NCI-H2107 (cell line): ENCODE data around the gene ARHGAP40.
A peak's percentile ranks its signal among the peaks of the same experiment; 100 is the strongest.

Experiments
- DNase-seq: peaks from one replicate; lab custom pipeline; 2025; lab: John Stamatoyannopoulos, UW

The ARHGAP40 gene

GRCh38 chr20:38650010-38650409 lies 48.4 kb downstream of the ARHGAP40 start:
- DNase-seq = no peak

DNA sequence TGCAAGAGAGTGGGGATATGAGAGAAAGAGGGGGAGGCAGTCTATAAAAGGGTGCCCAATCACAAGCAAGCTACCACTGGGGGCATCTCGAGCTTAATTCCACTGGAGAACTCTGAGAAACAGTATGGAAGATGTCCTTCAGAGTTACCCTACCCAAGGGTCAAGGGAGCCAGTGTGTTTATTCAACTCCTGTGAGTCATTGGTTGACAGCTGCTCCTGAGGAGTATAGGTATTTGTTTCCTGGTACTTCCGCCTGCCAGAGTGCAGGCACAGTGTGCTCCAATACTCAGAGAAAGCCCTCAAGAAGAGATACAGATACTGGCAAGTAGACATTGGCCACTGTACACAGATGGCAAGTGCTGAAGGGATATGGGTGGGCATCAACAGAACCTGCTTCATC lies 49.5 kb downstream of the ARHGAP40 start:
- no peak for DNase-seq

DNA sequence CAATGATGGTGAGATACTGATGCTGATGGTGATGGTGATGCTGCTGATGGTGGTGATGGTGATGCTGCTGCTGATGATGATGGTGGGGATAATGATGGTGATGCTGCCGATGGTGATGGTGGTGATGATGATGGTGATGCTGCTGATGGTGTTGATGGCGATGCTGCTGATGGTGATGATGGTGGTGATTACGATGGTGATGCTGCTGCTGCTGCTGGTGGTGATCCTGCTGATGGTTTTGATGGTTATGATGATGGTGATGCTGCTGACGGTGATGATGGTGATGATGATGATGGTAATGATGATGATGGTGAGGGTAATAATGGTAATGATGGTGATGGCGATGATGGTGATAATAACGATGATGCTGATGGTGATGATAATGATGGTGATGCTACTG lies 50.0 kb downstream of the ARHGAP40 start:
- no peak for DNase-seq

- DNase-seq = no peak
Observed at GRCh38 chr20:38652995-38653394, 51.4 kb downstream of the ARHGAP40 start.

DNA sequence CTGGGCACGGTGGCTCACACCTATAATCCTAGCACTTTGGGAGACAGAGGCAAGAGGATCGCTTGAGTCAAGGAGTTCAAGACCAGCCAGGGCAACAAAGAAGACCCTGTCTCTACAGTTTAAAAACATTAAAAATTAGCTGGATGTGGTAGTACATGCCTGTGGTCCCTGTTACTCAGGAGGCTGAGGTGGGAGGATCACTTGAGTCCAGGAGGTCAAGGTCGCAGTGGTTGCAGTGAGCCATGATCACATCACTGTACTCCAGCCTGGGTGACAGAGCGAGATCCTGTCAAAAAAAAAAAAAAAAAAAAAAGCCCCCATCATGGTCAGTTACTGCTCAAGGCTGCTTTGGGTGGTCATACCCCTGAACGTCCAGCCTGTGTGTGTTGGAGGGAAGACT lies 55.8 kb downstream of the ARHGAP40 start:
- no peak for DNase-seq

GRCh38 chr20:38658879-38659596 lies 57.4 kb downstream of the ARHGAP40 start:
- peak; percentile 14 for DNase-seq

DNA sequence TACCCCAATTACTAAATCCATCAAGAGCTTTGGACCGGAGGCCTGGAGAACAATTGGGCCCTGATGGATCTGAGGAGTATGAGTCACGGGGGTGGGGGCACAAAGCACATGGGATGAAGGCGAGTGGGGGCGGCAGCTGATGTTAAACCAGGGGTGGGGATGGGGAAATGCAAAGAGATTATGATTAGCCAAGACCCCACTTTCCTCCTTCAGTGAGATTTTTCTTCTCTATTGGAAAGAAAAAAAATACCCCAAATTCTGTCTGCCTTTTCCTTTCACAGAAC lies 57.9 kb downstream of the ARHGAP40 start:
- no peak for DNase-seq

- DNase-seq = no peak
Observed at GRCh38 chr20:38660429-38660828, 58.8 kb downstream of the ARHGAP40 start.

- DNase-seq = no peak
Observed at GRCh38 chr20:38663660-38664059, 62.1 kb downstream of the ARHGAP40 start.

GRCh38 chr20:38664284-38664683 lies 62.7 kb downstream of the ARHGAP40 start:
- DNase-seq = no peak

DNA sequence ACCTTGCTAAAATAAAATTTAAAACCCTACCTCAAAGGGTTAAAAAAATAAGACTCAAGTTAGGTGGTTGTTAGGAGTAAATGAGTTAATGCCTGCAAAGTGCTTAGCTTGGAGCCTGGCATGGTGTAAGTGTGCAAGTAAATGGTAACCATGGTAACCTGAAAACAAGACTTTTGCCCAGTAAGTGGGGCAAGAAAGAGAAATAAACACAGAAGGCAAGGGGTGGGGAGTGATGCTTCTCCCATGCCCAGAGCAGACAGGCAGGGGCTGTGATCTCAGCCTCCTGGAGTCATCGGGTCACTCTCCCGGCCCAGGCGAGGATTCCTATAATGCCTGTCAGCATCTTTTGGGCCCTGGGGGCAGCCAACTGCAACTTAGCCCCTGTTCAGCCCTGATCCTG lies 63.5 kb downstream of the ARHGAP40 start:
- no peak for DNase-seq

- no peak for DNase-seq
Observed at GRCh38 chr20:38665506-38666285, 64.1 kb downstream of the ARHGAP40 start.

- no peak for DNase-seq
Observed at GRCh38 chr20:38667417-38667956, 65.9 kb downstream of the ARHGAP40 start.

DNA sequence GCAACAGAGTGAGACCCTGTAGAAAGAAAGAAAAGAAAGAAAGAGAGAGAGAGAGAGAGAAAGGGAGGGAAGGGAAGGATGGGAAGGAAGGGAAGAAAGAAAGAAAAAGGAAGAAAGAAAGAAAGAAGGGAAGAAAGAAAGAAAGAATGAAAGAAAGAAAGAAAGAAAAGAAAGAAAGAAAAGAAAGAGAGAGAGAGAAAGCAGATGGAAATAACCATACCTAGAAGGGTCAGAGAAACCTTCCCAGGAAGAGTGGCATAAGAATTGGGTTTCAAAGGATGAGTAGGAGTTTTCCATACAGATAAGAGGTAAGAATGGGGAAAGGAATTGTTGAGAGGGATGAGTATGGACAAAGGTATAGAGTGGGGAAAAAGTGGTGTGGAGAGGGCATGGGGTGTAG lies 68.1 kb downstream of the ARHGAP40 start:
- DNase-seq = no peak

DNA sequence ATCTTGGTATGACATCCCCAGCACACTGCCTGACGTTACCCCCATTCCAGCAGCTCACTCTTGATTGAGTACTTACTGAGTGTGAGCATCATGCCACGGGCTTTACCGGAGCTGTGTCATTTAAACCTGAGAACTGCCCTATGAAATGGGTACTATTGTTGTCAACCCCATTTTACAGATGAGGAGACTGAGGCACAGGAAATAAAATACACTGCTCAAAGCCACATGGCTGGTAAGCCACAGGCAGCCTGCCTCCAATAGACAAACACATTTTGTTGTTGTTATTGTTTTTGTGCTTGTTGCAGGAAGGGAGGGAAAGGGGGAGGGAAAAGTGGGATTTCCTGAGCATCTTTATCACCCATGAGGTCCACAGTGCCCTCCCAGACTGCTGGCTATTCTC lies 69.2 kb downstream of the ARHGAP40 start:
- DNase-seq = no peak

GRCh38 chr20:38671186-38671585 lies 69.6 kb downstream of the ARHGAP40 start:
- no peak for DNase-seq

DNA sequence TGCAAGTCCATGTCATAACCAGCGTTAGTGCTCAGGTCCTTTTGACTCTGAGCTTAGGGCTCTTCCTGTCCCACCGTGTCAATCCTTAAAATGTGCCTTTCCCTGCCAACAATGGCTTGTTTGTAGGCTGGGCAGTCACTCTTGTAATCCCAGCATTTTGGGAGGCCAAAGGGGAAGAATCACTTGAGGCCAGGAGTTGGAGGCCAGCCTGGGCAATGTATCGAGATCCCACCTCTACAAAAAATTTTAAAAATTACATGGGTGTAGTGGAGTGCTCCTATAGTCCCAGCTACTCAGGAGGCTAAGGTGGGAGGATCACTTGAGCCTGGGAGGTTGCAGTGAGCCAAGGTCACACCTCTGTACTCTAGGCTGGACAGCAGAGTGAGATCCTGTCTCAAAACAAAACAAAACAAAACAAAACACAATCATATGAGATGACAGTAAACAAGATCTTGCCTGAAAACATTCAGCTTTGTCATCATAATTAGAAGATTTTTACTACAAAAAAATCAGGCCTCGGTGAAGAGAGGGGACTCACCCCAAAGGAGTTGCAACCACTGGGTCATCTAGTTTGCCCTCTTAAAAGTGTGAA lies 70.2 kb downstream of the ARHGAP40 start:
- DNase-seq = no peak

- no peak for DNase-seq
Observed at GRCh38 chr20:38672504-38672903, 70.9 kb downstream of the ARHGAP40 start.

- DNase-seq = no peak
Observed at GRCh38 chr20:38673261-38673660, 71.7 kb downstream of the ARHGAP40 start.

GRCh38 chr20:38673725-38674091 lies 72.1 kb downstream of the ARHGAP40 start:
- DNase-seq = no peak

- DNase-seq = no peak
Observed at GRCh38 chr20:38674092-38674764, 72.6 kb downstream of the ARHGAP40 start.

DNA sequence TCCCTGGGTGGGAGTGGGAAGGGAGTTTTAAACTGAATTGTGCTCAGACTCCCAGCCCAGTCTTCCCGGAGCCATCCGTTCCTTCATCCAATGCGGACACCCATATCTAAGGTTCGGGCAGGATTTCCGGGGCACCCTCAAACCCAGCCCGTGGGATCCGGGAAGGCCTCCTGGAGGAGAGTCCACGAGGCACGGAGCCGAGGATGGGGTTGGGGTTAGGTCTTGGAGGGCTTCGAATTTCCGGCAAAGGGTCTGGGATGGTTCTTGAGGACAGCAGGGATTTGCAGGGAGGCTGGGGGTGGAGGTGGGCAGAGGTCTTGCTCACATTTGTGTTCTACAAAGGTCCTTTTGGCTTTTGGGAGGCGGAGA lies 73.1 kb downstream of the ARHGAP40 start:
- no peak for DNase-seq

- DNase-seq = no peak
Observed at GRCh38 chr20:38676576-38676975, 75.0 kb downstream of the ARHGAP40 start.
